Smooth muscle cell (in vitro differentiated cells): ENCODE measurements around the gene GLS. TPM values are rescaled to one million over a fixed set of nuclear protein-coding genes. Genes with fewer than 3 reads are reported as not detected.
A peak's percentile ranks its signal among the peaks of the same experiment; 100 is the strongest.

ENCODE experiments used
- DNase-seq: peaks from one replicate; lab custom pipeline; 2025; ENCODE audit not compliant: unreplicated experiment; lab: John Stamatoyannopoulos, UW
- H2AFZ ChIP-seq: fragments of 200-600 bp; sonication (generic); 2 replicates; pipeline ENCODE4 v1.6.0; 2016; ENCODE audit warnings: antibody characterized with exemption, low read depth, mild to moderate bottlenecking
- H3F3A ChIP-seq: fragments of 200-600 bp; sonication (generic); 2 replicates; pipeline ENCODE4 v1.6.0; 2017; ENCODE audit warnings: antibody characterized with exemption, low read depth
- H3K27ac ChIP-seq: fragments of 200-600 bp; sonication (generic); 2 replicates; pipeline ENCODE4 v1.5.1; 2016; ENCODE audit warnings: low read depth, mild to moderate bottlenecking
- H3K27me3 ChIP-seq: fragments of 200-600 bp; sonication (generic); 2 replicates; pipeline ENCODE4 v1.6.1; 2016; ENCODE audit warnings: low read depth, mild to moderate bottlenecking
- H3K36me3 ChIP-seq: fragments of 200-600 bp; sonication (generic); 2 replicates; pipeline ENCODE4 v1.5.1; 2016; ENCODE audit warnings: low read depth
- H3K4me1 ChIP-seq: fragments of 200-600 bp; sonication (generic); 2 replicates; pipeline ENCODE4 v1.5.1; 2016; ENCODE audit warnings: low read depth
- H3K4me2 ChIP-seq: fragments of 200-600 bp; sonication (generic); 2 replicates; pipeline ENCODE4 v1.6.0; 2016; ENCODE audit warnings: mild to moderate bottlenecking
- H3K4me3 ChIP-seq: fragments of 200-600 bp; sonication (generic); 2 replicates; pipeline ENCODE4 v1.5.1; 2016; ENCODE audit warnings: mild to moderate bottlenecking
- H3K79me2 ChIP-seq: fragments of 200-600 bp; sonication (generic); 2 replicates; pipeline ENCODE4 v1.6.0; 2016; ENCODE audit warnings: low read depth, mild to moderate bottlenecking
- H3K9ac ChIP-seq: fragments of 200-600 bp; sonication (generic); 2 replicates; pipeline ENCODE4 v1.6.0; 2016; ENCODE audit warnings: low read depth
- H3K9me3 ChIP-seq: fragments of 200-600 bp; sonication (generic); replicated peaks from 2 replicates; pipeline ENCODE4 v1.5.1; 2016; ENCODE audit warnings: low read depth
- H4K20me1 ChIP-seq: fragments of 200-600 bp; sonication (generic); 2 replicates; pipeline ENCODE4 v1.6.0; 2016; ENCODE audit warnings: low read depth
- WGBS: methylation state at CpG from one replicate; pipeline ENCODE4 v1.1.7; 2016; ENCODE audit warnings: low lambda C conversion rate; 5-methylcytosine and 5-hydroxymethylcytosine counted together
- polyA plus RNA-seq: library from polyadenylated mRNA; unstranded; fragments of >200 nt; fragmentation: Nextera tagmentation; extraction: Ambion mirVana; gene quantifications from 2 replicates; pipeline ENCODE4 v1.2.1, GENCODE V29; 2016
- total RNA-seq: library from RNA; depleted of rRNA; stranded (reverse); fragments of >200 nt; gene quantifications from 2 replicates; pipeline ENCODE4 v1.2.3, GENCODE V29; 2014
- TF ChIP-seq, protein P1 (sequence below): fragments of 200-600 bp; sonication (generic); IDR thresholded peaks from 2 replicates; pipeline ENCODE4 v1.5.1; 2017; ENCODE audit warnings: borderline replicate concordance, mild to moderate bottlenecking, antibody characterized with exemption; ENCODE audit not compliant: insufficient read depth, poor library complexity, severe bottlenecking

GLS gene
- total and polyA plus RNA-seq, 2 experiments from 2014 or later = 76.2 to 454 TPM

GRCh38 chr2:190981733-190982132 is 101.1 kb downstream of the GLS start:
- Histone ChIP-seq H3K27ac (no peak overlapping the region), H3K36me3 (peaks cover 33% of the 10 kb centered on the region), H3K4me2 (no peak overlapping the region), H3F3A (peaks cover 6% of the 10 kb centered on the region), H2AFZ (no peak overlapping the region), H4K20me1 (no peaks in the 10 kb centered on the region), H3K27me3 (no peaks in the 10 kb centered on the region), H3K9me3 (no peaks in the 10 kb centered on the region), H3K4me3 (no peak overlapping the region), H3K4me1 (no peaks in the 10 kb centered on the region), H3K79me2 (no peaks in the 10 kb centered on the region), H3K9ac (no peak overlapping the region)
- TF ChIP-seq, protein P1, sequence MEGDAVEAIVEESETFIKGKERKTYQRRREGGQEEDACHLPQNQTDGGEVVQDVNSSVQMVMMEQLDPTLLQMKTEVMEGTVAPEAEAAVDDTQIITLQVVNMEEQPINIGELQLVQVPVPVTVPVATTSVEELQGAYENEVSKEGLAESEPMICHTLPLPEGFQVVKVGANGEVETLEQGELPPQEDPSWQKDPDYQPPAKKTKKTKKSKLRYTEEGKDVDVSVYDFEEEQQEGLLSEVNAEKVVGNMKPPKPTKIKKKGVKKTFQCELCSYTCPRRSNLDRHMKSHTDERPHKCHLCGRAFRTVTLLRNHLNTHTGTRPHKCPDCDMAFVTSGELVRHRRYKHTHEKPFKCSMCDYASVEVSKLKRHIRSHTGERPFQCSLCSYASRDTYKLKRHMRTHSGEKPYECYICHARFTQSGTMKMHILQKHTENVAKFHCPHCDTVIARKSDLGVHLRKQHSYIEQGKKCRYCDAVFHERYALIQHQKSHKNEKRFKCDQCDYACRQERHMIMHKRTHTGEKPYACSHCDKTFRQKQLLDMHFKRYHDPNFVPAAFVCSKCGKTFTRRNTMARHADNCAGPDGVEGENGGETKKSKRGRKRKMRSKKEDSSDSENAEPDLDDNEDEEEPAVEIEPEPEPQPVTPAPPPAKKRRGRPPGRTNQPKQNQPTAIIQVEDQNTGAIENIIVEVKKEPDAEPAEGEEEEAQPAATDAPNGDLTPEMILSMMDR = no peak
- DNase-seq = no peak
- 100% methylated on average over 1 of the region's 1 CpG for WGBS

DNA sequence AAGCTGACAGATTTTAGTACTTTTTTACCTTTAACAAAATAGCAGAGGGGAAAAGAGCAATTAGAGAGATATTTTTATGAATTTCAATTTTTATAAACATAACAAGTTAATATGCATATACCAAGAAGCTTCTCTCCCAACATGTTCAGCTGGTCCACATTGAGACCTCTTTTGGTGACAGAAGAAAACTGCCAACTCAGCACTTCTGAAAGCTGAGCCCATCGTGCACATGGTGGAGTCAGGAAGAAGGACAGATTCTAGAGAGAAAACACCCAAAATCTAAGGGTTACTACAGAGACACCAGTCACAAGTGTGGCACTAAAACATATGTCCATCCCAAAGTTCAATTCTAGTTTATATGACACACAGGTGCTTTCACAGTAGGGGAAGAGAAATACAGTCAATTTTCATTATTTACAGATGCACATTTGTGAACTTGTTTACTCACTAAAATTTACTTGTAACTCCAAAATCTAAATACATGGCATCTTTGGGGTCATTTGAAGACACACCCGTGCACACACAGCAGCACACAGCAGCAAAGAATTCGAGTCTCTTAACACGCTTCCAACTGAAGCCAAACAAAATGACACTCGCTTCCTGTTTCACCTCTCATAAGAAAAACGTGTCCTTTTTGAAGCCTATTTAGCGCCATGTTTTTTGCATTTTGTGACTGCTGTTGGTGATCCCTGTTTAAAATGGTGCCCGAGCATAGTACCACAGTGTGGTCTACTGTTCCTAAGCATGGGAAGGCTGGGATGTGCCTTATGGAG is 101.8 kb downstream of the GLS start:
- Histone ChIP-seq H4K20me1 (no peaks in the 10 kb centered on the region), H3K4me3 (no peak overlapping the region), H3K36me3 (peaks cover 33% of the 10 kb centered on the region), H3K79me2 (no peaks in the 10 kb centered on the region), H3K9ac (no peak overlapping the region), H3K4me1 (no peaks in the 10 kb centered on the region), H3K27me3 (no peaks in the 10 kb centered on the region), H3K9me3 (no peaks in the 10 kb centered on the region), H3K27ac (no peak overlapping the region), H3F3A (peaks cover 6% of the 10 kb centered on the region), H3K4me2 (no peak overlapping the region), H2AFZ (no peak overlapping the region)
- no peak for DNase-seq
- 97% methylated on average over 8 of the region's 8 CpGs for WGBS
- TF ChIP-seq, protein P1 = no peak

GRCh38 chr2:190984595-190984994 is 104.0 kb downstream of the GLS start:
- Histone ChIP-seq H3K79me2 (no peaks in the 10 kb centered on the region), H3K36me3 (peaks cover 40% of the 10 kb centered on the region), H3K9me3 (no peaks in the 10 kb centered on the region), H3K4me2 (no peak overlapping the region), H3K27ac (peak overlapping the region; percentile 53), H2AFZ (no peak overlapping the region), H3K27me3 (no peaks in the 10 kb centered on the region), H4K20me1 (no peaks in the 10 kb centered on the region), H3K4me3 (no peak overlapping the region), H3K4me1 (no peaks in the 10 kb centered on the region), H3K9ac (no peak overlapping the region), H3F3A (peaks cover 6% of the 10 kb centered on the region)
- 81% methylated on average over 5 of the region's 5 CpGs for WGBS
- no peak for DNase-seq
- TF ChIP-seq, protein P1 = no peak
